OCI-LY3 (cell line): ENCODE data around the gene ATRN.

Experiments
- H2AFZ ChIP-seq: fragments of 200-600, 300-600 bp; shearing (Covaris generic); 2 replicates; pipeline ENCODE4 v1.6.0; 2014; ENCODE audit warnings: antibody characterized with exemption, low read depth, low read length
- H3K27ac ChIP-seq: fragments of 200-600, 300-600 bp; sonication (generic); 2 replicates; pipeline ENCODE4 v1.5.1; 2014; ENCODE audit warnings: mild to moderate bottlenecking, low read length, moderate library complexity, mixed read lengths
- H3K27me3 ChIP-seq: fragments of 200-600, 300-600 bp; sonication (generic); 2 replicates; pipeline ENCODE4 v1.6.1; 2014; ENCODE audit warnings: low read depth, low read length, mixed read lengths
- H3K36me3 ChIP-seq: fragments of 200-600, 300-600 bp; sonication (generic); replicated peaks from 2 replicates; pipeline ENCODE3; 2014; ENCODE audit warnings: low read depth, low read length, mixed read lengths
- H3K4me1 ChIP-seq: fragments of 300-600, 200-600 bp; sonication (generic); 2 replicates; pipeline ENCODE4 v1.6.1; 2014; ENCODE audit warnings: low read length, mixed read lengths
- H3K4me2 ChIP-seq: fragments of 200-600, 300-600 bp; sonication (generic); 2 replicates; pipeline ENCODE4 v1.6.1; 2014; ENCODE audit warnings: low read length, mixed read lengths
- H3K4me3 ChIP-seq: fragments of 300-600, 200-600 bp; sonication (generic); 2 replicates; pipeline ENCODE4 v1.5.1; 2014; ENCODE audit warnings: antibody characterized with exemption, mild to moderate bottlenecking, low read length, moderate library complexity
- H3K79me2 ChIP-seq: fragments of 300-600, 200-600 bp; shearing (Covaris generic); 2 replicates; pipeline ENCODE4 v1.6.1; 2014; ENCODE audit warnings: mild to moderate bottlenecking, low read length, mixed read lengths
- H3K9ac ChIP-seq: fragments of 300-600, 200-600 bp; shearing (Covaris generic); 2 replicates; pipeline ENCODE4 v1.6.0; 2014; ENCODE audit warnings: mild to moderate bottlenecking, low read length, moderate library complexity
- H3K9me3 ChIP-seq: fragments of 200-600, 300-600 bp; shearing (Covaris generic); 2 replicates; pipeline ENCODE4 v1.6.1; 2014; ENCODE audit warnings: low read length, mixed read lengths; ENCODE audit not compliant: insufficient read depth
- H4K20me1 ChIP-seq: fragments of 200-600, 300-600 bp; sonication (generic); 2 replicates; pipeline ENCODE4 v1.6.1; 2016; ENCODE audit warnings: low read length, mixed read lengths; ENCODE audit not compliant: insufficient read depth
- EZH2phosphoT487 ChIP-seq: fragments of 200-600 bp; shearing (Covaris generic); IDR thresholded peaks from 2 replicates; pipeline ENCODE4 v1.6.1; 2018; ENCODE audit warnings: antibody characterized with exemption, mixed run types, low read depth
- TF ChIP-seq, protein P1 (sequence below): fragments of 200-600, 300-600 bp; sonication (generic); IDR thresholded peaks from 2 replicates; pipeline ENCODE4 v1.5.1; 2014; ENCODE audit warnings: antibody characterized with exemption, low read length, low read depth

Gene ATRN

DNA sequence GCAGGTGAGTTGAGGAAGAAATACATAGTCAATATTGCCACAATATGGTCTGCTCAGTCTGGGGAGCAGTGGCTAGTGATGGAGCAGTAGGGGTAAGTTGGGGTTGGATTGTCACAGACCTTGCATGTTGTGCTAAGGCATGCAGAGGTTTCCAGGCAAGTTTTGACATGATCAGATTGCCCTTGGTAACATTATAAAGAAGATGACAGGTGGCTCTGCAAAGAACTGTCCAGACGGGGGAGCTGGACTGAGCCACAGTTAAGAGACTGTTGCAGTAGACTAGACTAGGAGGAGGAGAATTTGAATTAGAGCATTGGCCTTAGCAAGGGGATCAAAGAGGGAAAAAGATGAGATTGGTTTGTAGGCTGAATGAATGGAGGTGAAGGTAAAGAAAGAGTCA lies 23.4 kb downstream of the ATRN start:
- Histone ChIP-seq H3K79me2 (peaks cover 24% of the 10 kb centered on the region), H3K4me3 (no peak overlapping the region), H3K9me3 (no peaks in the 10 kb centered on the region), H3K27me3 (no peaks in the 10 kb centered on the region), H3K27ac (no peak overlapping the region), H3K4me2 (no peak overlapping the region), H3K9ac (no peak overlapping the region), H3K36me3 (no peaks in the 10 kb centered on the region), H4K20me1 (peaks cover 15% of the 10 kb centered on the region; the same call in 1 of the 2 replicates), H3K4me1 (no peaks in the 10 kb centered on the region), H2AFZ (no peak overlapping the region)
- TF ChIP-seq EZH2phosphoT487: no peak
- TF ChIP-seq, protein P1, sequence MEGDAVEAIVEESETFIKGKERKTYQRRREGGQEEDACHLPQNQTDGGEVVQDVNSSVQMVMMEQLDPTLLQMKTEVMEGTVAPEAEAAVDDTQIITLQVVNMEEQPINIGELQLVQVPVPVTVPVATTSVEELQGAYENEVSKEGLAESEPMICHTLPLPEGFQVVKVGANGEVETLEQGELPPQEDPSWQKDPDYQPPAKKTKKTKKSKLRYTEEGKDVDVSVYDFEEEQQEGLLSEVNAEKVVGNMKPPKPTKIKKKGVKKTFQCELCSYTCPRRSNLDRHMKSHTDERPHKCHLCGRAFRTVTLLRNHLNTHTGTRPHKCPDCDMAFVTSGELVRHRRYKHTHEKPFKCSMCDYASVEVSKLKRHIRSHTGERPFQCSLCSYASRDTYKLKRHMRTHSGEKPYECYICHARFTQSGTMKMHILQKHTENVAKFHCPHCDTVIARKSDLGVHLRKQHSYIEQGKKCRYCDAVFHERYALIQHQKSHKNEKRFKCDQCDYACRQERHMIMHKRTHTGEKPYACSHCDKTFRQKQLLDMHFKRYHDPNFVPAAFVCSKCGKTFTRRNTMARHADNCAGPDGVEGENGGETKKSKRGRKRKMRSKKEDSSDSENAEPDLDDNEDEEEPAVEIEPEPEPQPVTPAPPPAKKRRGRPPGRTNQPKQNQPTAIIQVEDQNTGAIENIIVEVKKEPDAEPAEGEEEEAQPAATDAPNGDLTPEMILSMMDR: peak; percentile 27

DNA sequence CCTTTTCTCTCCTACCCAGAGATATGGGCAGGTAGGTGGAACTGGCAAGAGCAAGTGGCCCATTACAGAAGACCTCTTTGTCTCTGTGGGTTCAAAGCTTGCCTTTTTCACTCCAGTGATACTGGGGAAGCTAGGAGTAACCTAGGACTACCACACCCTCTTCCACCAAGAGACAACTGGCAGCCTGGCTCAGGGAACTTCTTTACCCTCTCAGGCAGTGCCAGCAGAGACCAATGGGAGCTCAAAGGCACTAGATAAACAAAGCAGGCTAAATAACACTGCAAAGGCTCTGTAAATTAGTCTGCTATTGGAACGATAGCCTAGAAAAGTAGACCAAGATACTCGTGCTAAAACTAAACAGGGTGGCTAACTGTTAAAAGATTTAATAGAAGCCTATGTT lies 32.1 kb downstream of the ATRN start:
- no peaks in the 10 kb centered on the region for H3K27me3 ChIP-seq
- H3K9ac ChIP-seq: no peak overlapping the region
- no peaks in the 10 kb centered on the region for H3K36me3 ChIP-seq

DNA sequence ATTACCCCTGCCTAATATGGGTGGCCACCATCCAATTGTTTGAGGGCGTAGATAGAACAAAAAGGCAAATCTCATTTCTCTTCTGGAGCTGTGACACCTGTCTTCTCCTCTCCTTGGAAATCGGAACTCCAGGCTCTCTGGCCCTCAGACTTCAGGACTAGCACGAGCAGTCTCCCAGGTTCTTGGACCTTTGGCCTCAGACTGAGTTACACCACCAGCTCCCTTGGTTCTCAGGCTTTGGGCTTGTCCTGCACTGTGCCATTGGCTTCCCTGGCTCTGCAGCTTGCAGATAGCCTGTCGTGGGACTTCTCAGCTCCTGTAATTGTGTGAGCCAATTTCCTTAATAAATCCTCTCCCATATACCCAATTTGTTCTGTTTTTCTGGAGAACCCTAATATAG lies 34.3 kb downstream of the ATRN start:
- Histone ChIP-seq H3K27ac (no peak overlapping the region), H3K27me3 (no peaks in the 10 kb centered on the region), H3K4me1 (no peaks in the 10 kb centered on the region), H3K4me3 (no peak overlapping the region), H3K79me2 (no peaks in the 10 kb centered on the region), H3K4me2 (no peak overlapping the region), H3K36me3 (no peaks in the 10 kb centered on the region), H3K9ac (no peak overlapping the region), H3K9me3 (no peaks in the 10 kb centered on the region), H2AFZ (no peak overlapping the region), H4K20me1 (no peaks in the 10 kb centered on the region)
- TF ChIP-seq EZH2phosphoT487: no peak
- TF ChIP-seq, protein P1: no peak

More for the DNA sequence above, 32.1 kb downstream of the ATRN start:
- no peak overlapping the region for H3K4me3 ChIP-seq
- H3K9me3 ChIP-seq: no peaks in the 10 kb centered on the region
- no peak overlapping the region for H3K4me2 ChIP-seq
- no peak overlapping the region for H3K27ac ChIP-seq
- H4K20me1 ChIP-seq: no peaks in the 10 kb centered on the region
- H3K4me1 ChIP-seq: no peaks in the 10 kb centered on the region
- no peaks in the 10 kb centered on the region for H3K79me2 ChIP-seq
- TF ChIP-seq, protein P1: no peak
- no peak for TF ChIP-seq EZH2phosphoT487
- H2AFZ ChIP-seq: no peak overlapping the region

DNA sequence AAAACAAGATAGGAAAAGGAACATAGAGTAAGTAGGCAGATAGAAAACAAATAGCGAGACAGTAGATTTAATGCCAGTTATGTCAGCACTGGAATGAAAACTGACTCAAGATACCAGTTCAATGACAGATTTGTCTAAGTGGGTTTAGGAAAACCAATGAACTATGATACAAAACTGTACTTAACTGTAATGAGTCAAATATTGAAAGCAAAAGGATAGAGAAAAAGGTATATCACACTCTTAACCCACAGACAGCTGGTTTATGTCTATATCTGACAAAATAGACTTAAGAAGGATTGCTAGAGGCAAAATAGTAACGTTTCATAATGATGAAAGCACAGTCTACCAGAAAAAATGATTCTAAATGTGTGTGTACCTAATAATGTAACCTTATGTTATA lies 38.2 kb downstream of the ATRN start:
- Histone ChIP-seq H3K9ac (no peak overlapping the region), H2AFZ (no peak overlapping the region), H3K4me3 (no peak overlapping the region), H3K9me3 (no peaks in the 10 kb centered on the region), H3K36me3 (no peaks in the 10 kb centered on the region), H3K27ac (no peak overlapping the region), H3K27me3 (no peaks in the 10 kb centered on the region), H3K4me1 (no peaks in the 10 kb centered on the region), H3K4me2 (no peak overlapping the region), H3K79me2 (no peaks in the 10 kb centered on the region; the same call in 1 of the 2 replicates), H4K20me1 (no peaks in the 10 kb centered on the region)
- TF ChIP-seq, protein P1: no peak
- no peak for TF ChIP-seq EZH2phosphoT487
